GM12864 (cell line): Measurements from ENCODE around the gene IRX6.

Experiments used
- DNase-seq: peaks from one replicate; pipeline ENCODE4 v3.0.0-alpha.2; 2011; ENCODE audit warnings: low read depth
- H3K4me3 ChIP-seq: 2 replicates; pipeline ENCODE4 v1.5.1; 2011; ENCODE audit warnings: mild to moderate bottlenecking, low read depth, low read length, control low read depth
- CTCF ChIP-seq: IDR thresholded peaks from 2 replicates; pipeline ENCODE4 v1.5.1; 2011; ENCODE audit warnings: low read depth, mild to moderate bottlenecking, moderate library complexity, low read length, control low read depth, inconsistent platforms; ENCODE audit errors: missing control alignments

The IRX6 gene

GRCh38 chr16:55328611-55329569 lies 4.9 kb downstream of the IRX6 start:
- no peak overlapping the region for H3K4me3 ChIP-seq

GRCh38 chr16:55329791-55330428 lies 5.9 kb downstream of the IRX6 start:
- TF ChIP-seq CTCF = no peak
- no peak for DNase-seq
- no peak overlapping the region for H3K4me3 ChIP-seq

More at GRCh38 chr16:55328611-55329569, 4.9 kb downstream of the IRX6 start:
- no peak for DNase-seq
- no peak for TF ChIP-seq CTCF

- no peak for TF ChIP-seq CTCF
- no peak overlapping the region for H3K4me3 ChIP-seq
- DNase-seq = no peak
These were observed 7.0 kb downstream of the IRX6 start for GRCh38 chr16:55330781-55331647.

- TF ChIP-seq CTCF = no peak
- no peak overlapping the region for H3K4me3 ChIP-seq
- DNase-seq = no peak
These were observed 7.7 kb downstream of the IRX6 start for GRCh38 chr16:55331648-55332185.

- no peak for DNase-seq
- no peak overlapping the region for H3K4me3 ChIP-seq
- no peak for TF ChIP-seq CTCF
These were observed 9.7 kb downstream of the IRX6 start for GRCh38 chr16:55333684-55334083.

- no peak for TF ChIP-seq CTCF
- no peak for DNase-seq
These were observed 14.6 kb downstream of the IRX6 start for GRCh38 chr16:55338646-55339045.

More at GRCh38 chr16:55338646-55339045, 14.6 kb downstream of the IRX6 start:
- H3K4me3 ChIP-seq = no peak overlapping the region
